Small intestine (tissue), 7 donors: ENCODE results near the gene ZCCHC18. TPM values are rescaled to one million over a fixed set of nuclear protein-coding genes. Genes with fewer than 3 reads are reported as not detected.

Source experiments
- DNase-seq, 2 donors: peaks; one replicate each; pipeline versions ENCODE4 v3.0.0 to v3.0.0-alpha.2; 2013
- FAIRE-seq: peaks from 2 replicates; lab custom pipeline; 2012; peaks lifted over from hg19 to GRCh38; lab: Jason Lieb, UNC
- H3K27ac ChIP-seq, 3 donors: one replicate each; pipeline ENCODE4 v1.5.1; 2013; ENCODE audit warnings: low read length in 2 of 3, mild to moderate bottlenecking in 2 of 3, control low read depth in 1 of 3, inconsistent platforms in 1 of 3, low read depth in 1 of 3, moderate library complexity in 1 of 3
- H3K27me3 ChIP-seq, 3 donors: one replicate each; pipeline ENCODE4 v1.6.1; 2013; ENCODE audit warnings: low read length in 3 of 3, inconsistent platforms in 1 of 3; ENCODE audit not compliant: control insufficient read depth in 3 of 3, insufficient read depth in 3 of 3
- H3K36me3 ChIP-seq, 3 donors: one replicate each; pipeline ENCODE4 v1.6.1; 2013; ENCODE audit warnings: low read length in 3 of 3, inconsistent platforms in 1 of 3, low read depth in 1 of 3, mild to moderate bottlenecking in 1 of 3, moderate library complexity in 1 of 3; ENCODE audit not compliant: control insufficient read depth in 3 of 3, insufficient read depth in 2 of 3
- H3K4me1 ChIP-seq, 3 donors: one replicate each; pipeline ENCODE4 v1.6.1; 2013; ENCODE audit warnings: low read length in 2 of 3, inconsistent platforms in 1 of 3, low read depth in 1 of 3, mild to moderate bottlenecking in 1 of 3, moderate library complexity in 1 of 3; ENCODE audit not compliant: control insufficient read depth in 3 of 3, insufficient read depth in 2 of 3
- H3K4me3 ChIP-seq, 3 donors: one replicate each; pipeline ENCODE4 v1.5.1; 2013; ENCODE audit warnings: low read length in 3 of 3, control low read depth in 1 of 3, inconsistent platforms in 1 of 3, low read depth in 1 of 3, mild to moderate bottlenecking in 1 of 3, moderate library complexity in 1 of 3
- H3K9me3 ChIP-seq, 2 donors: one replicate each; pipeline ENCODE4 v1.6.1; 2013; ENCODE audit warnings: low read depth in 1 of 2, low read length in 1 of 2; ENCODE audit not compliant: control insufficient read depth in 2 of 2, insufficient read depth in 1 of 2
- WGBS, 3 donors: extraction: QIAGEN DNeasy Blood & Tissue Kit; methylation state at CpG; one replicate each; pipeline ENCODE4 v1.1.7; 2013; 5-methylcytosine and 5-hydroxymethylcytosine counted together
- polyA plus RNA-seq, 4 donors: library from polyadenylated mRNA; stranded (reverse) in 3 of 4; unstranded in 1 of 4; fragments of 200-250 nt in 3 of 4; fragments of 120-200 nt in 1 of 4; gene quantifications; one replicate each; pipeline versions ENCODE4 v1.2.1 to v1.2.3, GENCODE V29; 2013
- donor health status: healthy with polysubstance abuse.
- donor health status: control.
- donor health status: control.
- donor health status: Bipolar disorder and iron deficiency.
- donor health status: healthy.

The ZCCHC18 gene
- polyA plus RNA-seq, 4 donors, result 0.70 to 0.93 TPM; not detected in 2

- FAIRE-seq (no peak), DNase-seq (no peak)
- Histone ChIP-seq H3K9me3 (no peaks in the 10 kb centered on the region), H3K4me1 (no peaks in the 10 kb centered on the region), H3K27ac (no peak overlapping the region), H3K27me3 (peaks cover 0 to 2% (median 0%) of the 10 kb centered on the region in 3 donors), H3K36me3 (no peaks in the 10 kb centered on the region), H3K4me3 (no peak overlapping the region)
Observed at GRCh38 chrX:104117759-104118158, 5.4 kb downstream of the ZCCHC18 start.

GRCh38 chrX:104118765-104119164, 6.4 kb downstream of the ZCCHC18 start:
- DNase-seq, result no peak
- Histone ChIP-seq H3K9me3 (no peaks in the 10 kb centered on the region), H3K36me3 (no peaks in the 10 kb centered on the region), H3K4me3 (no peak overlapping the region), H3K27me3 (no peaks in the 10 kb centered on the region), H3K27ac (no peak overlapping the region), H3K4me1 (no peaks in the 10 kb centered on the region)
- WGBS, 3 donors, result 63 to 100% (median 95%) methylated on average over 1 of the region's 1 CpG
- FAIRE-seq, result no peak

- no peak overlapping the region for H3K4me3 ChIP-seq
- no peaks in the 10 kb centered on the region for H3K4me1 ChIP-seq
- FAIRE-seq (no peak), DNase-seq (no peak)
- H3K27me3 ChIP-seq, result peaks cover 0 to 2% (median 0%) of the 10 kb centered on the region in 3 donors
- H3K36me3 ChIP-seq, result peaks cover 0 to 4% (median 0%) of the 10 kb centered on the region in 3 donors
- no peak overlapping the region for H3K27ac ChIP-seq
- H3K9me3 ChIP-seq, result no peaks in the 10 kb centered on the region
- WGBS, 3 donors, result 61 to 84% (median 62%) methylated on average over 5 of the region's 5 CpGs
Observed at GRCh38 chrX:104122829-104123228, 10.5 kb downstream of the ZCCHC18 start.

GRCh38 chrX:104126856-104127255, 14.5 kb downstream of the ZCCHC18 start:
- 44 to 75% (median 56%) methylated on average over 2 of the region's 2 CpGs for WGBS, 3 donors
- no peak for FAIRE-seq

GRCh38 chrX:104130808-104131207, 18.5 kb downstream of the ZCCHC18 start:
- Histone ChIP-seq H3K4me1 (no peaks in the 10 kb centered on the region), H3K9me3 (no peaks in the 10 kb centered on the region), H3K27me3 (no peaks in the 10 kb centered on the region), H3K27ac (no peak overlapping the region), H3K36me3 (peaks cover 0 to 4% (median 2%) of the 10 kb centered on the region in 3 donors), H3K4me3 (no peak overlapping the region)
- DNase-seq (no peak), FAIRE-seq (no peak)
- WGBS, 3 donors, result 76 to 93% (median 78%) methylated on average over 6 of the region's 6 CpGs

More at GRCh38 chrX:104126856-104127255, 14.5 kb downstream of the ZCCHC18 start:
- Histone ChIP-seq H3K4me3 (no peak overlapping the region), H3K27me3 (peaks cover 0 to 2% (median 0%) of the 10 kb centered on the region in 3 donors), H3K27ac (no peak overlapping the region), H3K9me3 (no peaks in the 10 kb centered on the region), H3K36me3 (peaks cover 0 to 4% (median 2%) of the 10 kb centered on the region in 3 donors), H3K4me1 (no peaks in the 10 kb centered on the region)
- DNase-seq, result no peak

- no peak for DNase-seq
- WGBS, 3 donors, result 63 to 85% (median 79%) methylated on average over 5 of the region's 5 CpGs
Observed at GRCh38 chrX:104134583-104135261, 22.4 kb downstream of the ZCCHC18 start.

GRCh38 chrX:104135677-104136076, 23.4 kb downstream of the ZCCHC18 start:
- H3K27ac ChIP-seq, result no peak overlapping the region
- no peaks in the 10 kb centered on the region for H3K27me3 ChIP-seq
- no peak overlapping the region for H3K4me3 ChIP-seq
- no peaks in the 10 kb centered on the region for H3K36me3 ChIP-seq
- DNase-seq (no peak), FAIRE-seq (no peak)
- H3K9me3 ChIP-seq, result no peaks in the 10 kb centered on the region
- no peaks in the 10 kb centered on the region for H3K4me1 ChIP-seq
- 83 to 100% (median 94%) methylated on average over 1 of the region's 1 CpG for WGBS, 3 donors

More at GRCh38 chrX:104134583-104135261, 22.4 kb downstream of the ZCCHC18 start:
- H3K36me3 ChIP-seq, result peaks cover 0 to 2% (median 0%) of the 10 kb centered on the region in 3 donors
- H3K4me1 ChIP-seq, result no peaks in the 10 kb centered on the region
- H3K4me3 ChIP-seq, result no peak overlapping the region
- no peak overlapping the region for H3K27ac ChIP-seq
- H3K27me3 ChIP-seq, result no peaks in the 10 kb centered on the region
- no peaks in the 10 kb centered on the region for H3K9me3 ChIP-seq
- FAIRE-seq, result no peak

- DNase-seq, result peak; percentile 69 to 80
- Histone ChIP-seq H3K27ac (peak overlapping the region in 2 of 3 donors; percentile 5 to 53), H3K36me3 (no peaks in the 10 kb centered on the region), H3K9me3 (no peaks in the 10 kb centered on the region), H3K4me3 (peak overlapping the region in 1 of 3 donors; percentile 43), H3K4me1 (no peaks in the 10 kb centered on the region), H3K27me3 (no peaks in the 10 kb centered on the region)
- WGBS, 3 donors, result 24 to 27% (median 26%) methylated on average over 9 to 10 of the region's 10 CpGs
- FAIRE-seq, result peak; percentile 33
Observed at GRCh38 chrX:104136241-104137019, 24.1 kb downstream of the ZCCHC18 start.
